ENCODE results near the gene EHD4. TPM values are rescaled to one million over a fixed set of nuclear protein-coding genes. Genes with fewer than 3 reads are reported as not detected.
A peak's percentile ranks its signal among the peaks of the same experiment; 100 is the strongest.

EHD4 gene
- total RNA-seq, 6 experiments from 2014 or later = 14.1 to 21.8 (median 18.1) TPM

DNA sequence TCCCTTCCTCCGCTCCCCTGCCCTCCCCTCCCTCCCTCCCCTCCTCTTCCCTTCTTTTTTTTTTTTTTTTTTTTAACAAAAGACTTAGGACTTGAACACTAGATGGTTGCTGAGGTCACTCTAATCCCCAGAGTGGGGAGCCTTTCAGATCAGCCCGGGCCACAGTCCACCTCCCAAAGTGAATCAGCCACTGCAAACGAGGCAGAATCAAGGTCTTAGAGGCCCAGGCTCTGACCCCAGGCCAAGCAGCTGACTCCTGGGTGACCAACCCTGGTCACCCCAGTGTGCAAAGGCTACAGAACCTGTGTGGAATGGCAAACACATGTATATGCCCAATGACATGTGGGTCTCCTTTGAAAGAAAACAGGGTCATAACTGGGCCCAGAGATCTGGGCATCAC, 18.3 kb upstream of the EHD4 start:
- no peak for TF ChIP-seq CTCF (IDR thresholded peaks at IDR 0.05)
- H3K4me3 Mint-ChIP-seq = no peak overlapping the region
- H3K4me1 Mint-ChIP-seq (ENCODE audit: low read depth) = no peaks in the 10 kb centered on the region
- H3K27me3 Mint-ChIP-seq (ENCODE audit: insufficient read depth) = peaks cover 21% of the 10 kb centered on the region
- no peak for DNase-seq
- no peaks in the 10 kb centered on the region for H3K36me3 Mint-ChIP-seq (ENCODE audit: low read depth)
- no peak overlapping the region for H3K27ac Mint-ChIP-seq
- no peaks in the 10 kb centered on the region for H3K9me3 Mint-ChIP-seq

DNA sequence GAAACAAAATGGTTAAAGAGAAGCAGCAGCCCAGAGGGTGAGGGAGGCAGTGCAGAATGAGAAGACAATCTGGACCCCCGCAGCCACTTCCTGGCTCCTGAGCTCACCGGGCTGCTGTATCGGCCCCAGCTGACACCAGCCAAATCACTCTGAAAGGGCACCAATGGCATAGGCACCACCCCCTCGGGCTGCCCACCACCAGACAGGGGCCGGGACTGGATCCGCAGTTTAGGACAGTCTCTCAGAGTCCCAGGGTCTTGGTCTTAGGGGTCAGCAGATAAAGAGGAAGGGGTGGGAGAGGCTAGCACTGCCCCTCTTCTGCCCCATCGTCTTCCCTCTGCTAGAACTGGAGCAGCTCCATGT, 17.9 kb upstream of the EHD4 start:
- H3K4me3 Mint-ChIP-seq = no peak overlapping the region
- TF ChIP-seq CTCF (IDR thresholded peaks at IDR 0.05) = no peak
- no peaks in the 10 kb centered on the region for H3K36me3 Mint-ChIP-seq (ENCODE audit: low read depth)
- no peaks in the 10 kb centered on the region for H3K9me3 Mint-ChIP-seq
- H3K27me3 Mint-ChIP-seq (ENCODE audit: insufficient read depth) = peaks cover 20% of the 10 kb centered on the region
- no peak overlapping the region for H3K27ac Mint-ChIP-seq
- H3K4me1 Mint-ChIP-seq (ENCODE audit: low read depth) = no peaks in the 10 kb centered on the region
- no peak for DNase-seq

DNA sequence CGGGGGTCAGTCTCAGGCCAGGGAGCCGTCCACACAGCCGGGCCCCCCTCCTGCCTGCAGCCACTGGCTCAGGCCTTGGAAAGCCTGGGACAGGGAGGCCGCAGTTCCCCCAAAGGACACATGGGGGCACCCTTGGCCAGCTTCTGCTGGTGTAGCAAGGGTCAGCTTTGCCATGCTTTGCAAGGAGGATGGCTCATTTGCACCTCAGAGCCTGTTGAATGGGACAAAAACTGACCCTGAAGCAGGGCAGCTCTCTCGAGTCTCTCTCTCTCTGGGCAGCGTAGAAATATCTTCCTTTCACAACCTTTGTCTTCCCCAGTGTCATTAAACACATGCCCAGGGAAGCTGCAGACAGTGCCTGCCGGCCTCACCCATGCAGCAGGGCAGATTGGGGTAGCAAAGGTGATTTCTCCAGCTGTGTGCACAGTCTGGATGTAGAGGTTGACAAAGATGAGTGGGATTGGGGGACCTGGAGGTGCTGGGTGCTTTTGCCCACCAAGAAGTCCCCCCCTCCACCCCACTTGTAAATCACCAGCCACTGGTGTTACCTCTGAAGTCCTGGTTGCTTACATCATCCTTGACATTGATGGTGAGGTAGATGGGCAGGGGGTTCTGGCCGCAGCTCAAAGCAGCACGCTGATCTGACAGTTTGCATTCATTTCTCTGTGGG, 17.4 kb upstream of the EHD4 start:
- Mint-ChIP-seq H3K9me3 (no peaks in the 10 kb centered on the region), H3K4me1 (ENCODE audit: low read depth) (no peaks in the 10 kb centered on the region), H3K4me3 (no peak overlapping the region), H3K27ac (no peak overlapping the region), H3K36me3 (ENCODE audit: low read depth) (no peaks in the 10 kb centered on the region), H3K27me3 (ENCODE audit: insufficient read depth) (peaks cover 18% of the 10 kb centered on the region)
- DNase-seq = peak; percentile 56
- peak; percentile 96 for TF ChIP-seq CTCF (IDR thresholded peaks at IDR 0.05)

GRCh38 chr15:41988896-41989572, 16.7 kb upstream of the EHD4 start:
- Mint-ChIP-seq H3K27ac (no peak overlapping the region), H3K9me3 (no peaks in the 10 kb centered on the region), H3K27me3 (ENCODE audit: insufficient read depth) (peaks cover 25% of the 10 kb centered on the region), H3K36me3 (ENCODE audit: low read depth) (no peaks in the 10 kb centered on the region), H3K4me3 (no peak overlapping the region), H3K4me1 (ENCODE audit: low read depth) (no peaks in the 10 kb centered on the region)
- no peak for TF ChIP-seq CTCF (IDR thresholded peaks at IDR 0.05)
- DNase-seq = no peak

DNA sequence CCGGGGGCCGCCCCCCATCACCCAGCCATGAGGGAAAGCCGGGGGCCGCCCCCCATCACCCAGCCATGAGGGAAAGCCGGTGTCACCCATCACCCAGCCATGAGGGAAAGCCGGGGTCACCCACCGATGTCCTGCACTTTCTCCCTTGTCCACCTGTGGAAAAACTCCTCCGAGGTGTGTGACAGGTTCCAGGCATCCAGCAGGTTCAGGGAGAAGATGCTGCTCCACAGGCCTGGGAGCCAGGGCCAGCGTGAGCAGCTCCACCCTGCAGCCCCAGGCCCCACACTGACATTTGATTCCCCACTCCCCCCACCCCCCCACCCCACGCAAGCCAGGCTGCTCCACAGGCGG, 15.5 kb upstream of the EHD4 start:
- Mint-ChIP-seq H3K36me3 (ENCODE audit: low read depth) (no peaks in the 10 kb centered on the region), H3K9me3 (no peaks in the 10 kb centered on the region), H3K27ac (no peak overlapping the region), H3K4me3 (no peak overlapping the region), H3K27me3 (ENCODE audit: insufficient read depth) (peaks cover 21% of the 10 kb centered on the region), H3K4me1 (ENCODE audit: low read depth) (no peaks in the 10 kb centered on the region)
- no peak for DNase-seq
- no peak for TF ChIP-seq CTCF (IDR thresholded peaks at IDR 0.05)

Measured in HFFc6 (cell line).